Prostate gland (tissue), 2 donors: ENCODE data around the gene ADAP1. TPM values are rescaled to one million over a fixed set of nuclear protein-coding genes. Genes with fewer than 3 reads are reported as not detected.

Experiments used
- DNase-seq: peaks from one replicate; pipeline ENCODE4 v3.0.0-alpha.2; 2019; ENCODE audit warnings: low spot score
- H3K27ac ChIP-seq, 2 donors: fragments of 200-600 bp; sonication (generic); 2 replicates each; pipeline ENCODE4 v1.5.1; 2017 to 2019
- H3K27me3 ChIP-seq: fragments of 200-600 bp; sonication (generic); replicated peaks from 2 replicates; pipeline ENCODE4 v1.5.1; 2019; ENCODE audit not compliant: insufficient read depth
- H3K36me3 ChIP-seq, 2 donors: fragments of 200-600 bp; sonication (generic); 1 replicate in 1 of 2; 2 replicates in 1 of 2; pipeline versions ENCODE4 v1.5.1 to v1.8.1; 2017 to 2019
- H3K4me1 ChIP-seq: fragments of 200-600 bp; sonication (generic); replicated peaks from 2 replicates; pipeline ENCODE4 v1.5.1; 2019
- H3K4me3 ChIP-seq, 2 donors: fragments of 200-600 bp; sonication (generic); 2 replicates each; pipeline ENCODE4 v1.5.1; 2017 to 2019
- H3K9me3 ChIP-seq: fragments of 200-600 bp; sonication (generic); 2 replicates; pipeline ENCODE4 v1.5.1; 2017
- POLR2A ChIP-seq: fragments of 450-650 bp; IDR thresholded peaks from one replicate; pipeline ENCODE4 v1.6.1; 2016; ENCODE audit warnings: antibody characterized with exemption, mild to moderate bottlenecking
- POLR2AphosphoS5 ChIP-seq: sonication (generic); formaldehyde crosslinking; IDR thresholded peaks from one replicate; pipeline ENCODE4 v1.6.1; 2017; ENCODE audit warnings: antibody characterized with exemption
- WGBS: methylation state at CpG from one replicate; pipeline ENCODE4 v1.1.5; 2018; 5-methylcytosine and 5-hydroxymethylcytosine counted together
- intact Hi-C: fragments of 100-400 bp; cut with DNase I; formaldehyde crosslinking; loops from one replicate; pipeline ENCODE4 v1.14.2; 2022
- total RNA-seq, 2 donors: library from RNA; depleted of rRNA; stranded (reverse); fragments of >200 nt; gene quantifications; one replicate each; pipeline ENCODE4 v1.1.0, GENCODE V29; 2016
- TF ChIP-seq, protein P1 (sequence below), 4 experiments: fragments of 200-600 bp in 2 of 4; fragments of 450-650 bp in 2 of 4; sonication (generic) in 2 of 4; IDR thresholded peaks; 1 replicate in 3 of 4; 2 replicates in 1 of 4; pipeline ENCODE4 v1.5.1; 2016 to 2019; ENCODE audit warnings: antibody characterized with exemption in 4 of 4, mild to moderate bottlenecking in 2 of 4, moderate library complexity in 2 of 4

Gene ADAP1
- total RNA-seq, 2 donors from 2014 or later, result 5.9 to 8.3 TPM

DNA sequence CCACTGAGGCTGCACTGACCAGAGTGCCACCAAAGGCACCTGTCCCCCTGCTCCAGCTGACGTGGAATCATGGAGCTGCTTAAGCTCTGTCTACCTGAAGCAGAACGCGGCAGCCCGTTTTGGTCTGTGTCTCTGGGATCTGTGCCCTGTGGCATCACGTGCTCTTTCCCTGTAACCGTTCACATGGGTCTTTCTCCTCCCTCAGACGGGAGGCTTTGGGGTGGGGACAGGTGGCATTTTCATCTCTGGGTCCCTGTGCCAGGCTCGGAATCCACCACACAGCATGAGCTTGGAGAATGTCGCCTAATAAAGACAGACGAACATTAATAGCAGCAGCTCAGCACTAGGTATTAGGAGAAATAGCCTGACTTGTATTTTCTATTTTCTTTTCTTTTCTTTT, 1.6 kb upstream of the ADAP1 start:
- Histone ChIP-seq H3K36me3 (no peaks in the 10 kb centered on the region), H3K27me3 (no peaks in the 10 kb centered on the region), H3K27ac (no peak overlapping the region), H3K4me1 (peaks cover 8% of the 10 kb centered on the region), H3K4me3 (no peak overlapping the region), H3K9me3 (no peaks in the 10 kb centered on the region)
- no peak for DNase-seq
- intact Hi-C loops, result no loop called here
- 63% methylated on average over 10 of the region's 10 CpGs for WGBS
- TF ChIP-seq, protein P1, sequence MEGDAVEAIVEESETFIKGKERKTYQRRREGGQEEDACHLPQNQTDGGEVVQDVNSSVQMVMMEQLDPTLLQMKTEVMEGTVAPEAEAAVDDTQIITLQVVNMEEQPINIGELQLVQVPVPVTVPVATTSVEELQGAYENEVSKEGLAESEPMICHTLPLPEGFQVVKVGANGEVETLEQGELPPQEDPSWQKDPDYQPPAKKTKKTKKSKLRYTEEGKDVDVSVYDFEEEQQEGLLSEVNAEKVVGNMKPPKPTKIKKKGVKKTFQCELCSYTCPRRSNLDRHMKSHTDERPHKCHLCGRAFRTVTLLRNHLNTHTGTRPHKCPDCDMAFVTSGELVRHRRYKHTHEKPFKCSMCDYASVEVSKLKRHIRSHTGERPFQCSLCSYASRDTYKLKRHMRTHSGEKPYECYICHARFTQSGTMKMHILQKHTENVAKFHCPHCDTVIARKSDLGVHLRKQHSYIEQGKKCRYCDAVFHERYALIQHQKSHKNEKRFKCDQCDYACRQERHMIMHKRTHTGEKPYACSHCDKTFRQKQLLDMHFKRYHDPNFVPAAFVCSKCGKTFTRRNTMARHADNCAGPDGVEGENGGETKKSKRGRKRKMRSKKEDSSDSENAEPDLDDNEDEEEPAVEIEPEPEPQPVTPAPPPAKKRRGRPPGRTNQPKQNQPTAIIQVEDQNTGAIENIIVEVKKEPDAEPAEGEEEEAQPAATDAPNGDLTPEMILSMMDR (IDR thresholded peaks at IDR 0.05), result no peak
- TF ChIP-seq POLR2A (no peak), POLR2AphosphoS5 (no peak)

DNA sequence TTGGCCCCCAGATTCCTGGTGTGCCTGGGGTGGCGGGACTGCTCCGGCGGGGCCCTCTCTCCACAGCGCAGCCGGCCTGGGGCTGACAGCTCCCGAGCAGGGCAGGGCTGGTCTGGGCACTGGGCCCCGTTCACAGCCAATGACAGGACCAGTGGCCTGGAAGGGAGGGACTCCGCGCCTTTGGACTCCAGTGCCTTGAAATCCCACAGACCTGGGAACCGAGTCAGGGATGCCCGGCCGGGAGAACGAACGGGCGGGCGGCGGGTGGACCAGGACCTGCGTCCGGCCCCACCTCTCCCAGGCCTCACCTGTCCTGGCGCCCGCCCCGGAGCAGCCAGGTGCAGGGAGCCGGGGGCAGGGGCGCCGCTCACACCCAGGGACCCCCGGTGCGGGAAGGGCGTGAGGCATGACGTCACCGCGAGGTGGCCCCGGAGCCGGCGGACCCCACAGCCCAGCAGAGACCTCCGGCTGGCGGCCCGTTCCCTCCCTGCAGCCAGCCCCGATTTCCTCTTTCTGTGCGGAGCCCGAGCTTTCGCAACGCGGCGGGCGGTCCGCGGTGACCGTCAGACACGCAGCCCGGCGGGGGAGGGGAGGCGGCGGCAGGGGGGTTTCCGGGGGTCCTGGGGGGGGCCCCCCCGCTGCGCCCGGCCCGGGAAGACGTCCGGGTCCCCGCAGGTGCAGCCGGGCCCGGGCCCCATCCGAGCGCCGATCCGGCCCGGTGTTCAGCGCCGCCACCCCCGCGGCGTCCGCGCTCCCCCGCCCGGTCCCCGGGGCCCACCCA, 743 bp downstream of the ADAP1 start:
- peak; percentile 55 for DNase-seq
- TF ChIP-seq POLR2A (peak; percentile 21), POLR2AphosphoS5 (no peak)
- TF ChIP-seq, protein P1 (IDR thresholded peaks at IDR 0.05), result peak in 1 of 4 experiments; percentile 9
- H3K9me3 ChIP-seq, result no peaks in the 10 kb centered on the region
- H3K27me3 ChIP-seq, result no peaks in the 10 kb centered on the region
- 1% methylated on average over 31 of the region's 78 CpGs for WGBS
- no peak overlapping the region for H3K27ac ChIP-seq
- H3K4me1 ChIP-seq, result peaks cover 8% of the 10 kb centered on the region
- no peaks in the 10 kb centered on the region for H3K36me3 ChIP-seq
- H3K4me3 ChIP-seq, result peak overlapping the region; percentile 40 to 44
- intact Hi-C loops, result no loop called here

DNA sequence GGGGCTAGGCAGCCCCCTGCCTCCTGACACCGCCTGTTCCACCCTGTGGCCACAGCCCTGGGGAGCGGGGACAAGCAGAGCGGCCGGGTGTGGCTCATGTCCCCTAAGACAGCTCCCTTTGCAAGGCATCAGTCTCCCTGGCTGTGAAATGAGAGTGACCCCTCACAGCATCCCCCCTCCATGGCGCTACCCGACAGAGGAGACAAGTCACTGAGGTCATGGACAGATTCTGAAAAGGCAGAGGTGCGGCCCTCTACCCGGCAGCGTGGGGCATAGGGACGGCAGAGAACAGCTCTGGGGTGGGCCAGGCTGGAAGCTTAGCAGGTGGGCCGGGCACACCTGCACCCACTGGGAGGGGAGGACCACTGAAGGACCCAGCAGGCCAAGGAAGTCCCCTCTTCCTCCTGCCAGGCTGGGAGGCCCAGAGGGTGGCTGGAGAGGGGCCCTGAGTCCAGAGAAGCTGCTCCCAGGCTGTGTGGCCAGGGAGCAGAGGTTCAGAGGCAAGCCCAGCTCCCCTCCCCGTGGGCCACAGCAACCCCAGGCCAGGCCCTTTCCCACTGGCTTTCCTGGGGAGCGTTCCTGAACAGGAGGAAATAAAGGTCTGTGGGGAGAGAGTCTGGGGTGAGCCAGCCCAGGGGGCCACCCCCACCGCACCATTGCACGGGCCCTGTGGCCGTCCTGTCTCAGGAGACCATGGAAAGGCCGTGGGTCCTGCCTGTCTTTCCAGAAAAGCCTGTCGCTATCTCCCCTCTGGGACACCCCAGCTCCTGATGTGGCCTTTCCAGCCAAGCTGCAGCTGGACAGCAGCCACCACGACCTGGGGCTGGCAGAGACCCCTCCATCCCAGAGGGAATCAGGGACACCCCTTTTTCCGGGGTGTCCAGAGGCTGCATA, 1.7 kb downstream of the ADAP1 start:
- H3K27ac ChIP-seq, result no peak overlapping the region
- H3K27me3 ChIP-seq, result no peaks in the 10 kb centered on the region
- H3K4me3 ChIP-seq, result peak overlapping the region in 1 of 2 donors; percentile 40
- H3K4me1 ChIP-seq, result peaks cover 8% of the 10 kb centered on the region
- no peaks in the 10 kb centered on the region for H3K9me3 ChIP-seq
- no peaks in the 10 kb centered on the region for H3K36me3 ChIP-seq
- WGBS, result 82% methylated on average over 19 of the region's 20 CpGs
- no peak for DNase-seq
- intact Hi-C loops, result no loop called here
- TF ChIP-seq, protein P1 (IDR thresholded peaks at IDR 0.05), result no peak
- TF ChIP-seq POLR2AphosphoS5 (no peak), POLR2A (no peak)

DNA sequence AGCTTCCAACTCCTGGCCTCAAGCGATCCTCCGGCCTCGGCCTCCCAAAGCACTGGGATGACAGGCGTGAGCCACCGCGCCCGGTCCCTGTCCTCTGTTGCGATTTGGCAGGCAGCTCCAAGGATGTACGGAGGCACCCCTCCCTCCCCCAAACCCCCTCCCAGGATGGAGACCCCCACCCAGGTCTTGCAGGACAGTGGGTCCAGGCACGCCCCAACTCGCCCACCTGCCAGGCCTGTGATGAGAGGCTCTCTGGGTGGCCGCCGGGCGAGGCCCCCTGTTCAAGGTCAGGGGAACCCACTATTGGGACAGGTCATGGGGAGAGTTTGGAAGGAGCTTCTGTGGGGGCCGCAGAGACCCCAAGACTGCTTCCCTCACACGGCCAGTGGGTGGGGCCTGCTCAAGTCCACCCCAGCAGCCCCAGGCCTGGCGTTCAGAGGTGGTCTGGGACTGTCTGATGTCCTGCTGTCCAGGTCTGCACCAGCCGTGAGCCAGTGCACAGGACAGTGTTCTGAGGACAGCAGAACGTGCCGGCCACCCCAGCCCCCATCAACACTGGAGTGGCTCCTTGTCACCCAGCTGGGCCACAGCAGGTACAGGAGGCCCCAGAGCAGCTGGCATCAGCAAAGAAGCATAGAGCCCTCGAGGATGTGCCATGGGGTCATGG, 2.5 kb downstream of the ADAP1 start:
- peaks cover 8% of the 10 kb centered on the region for H3K4me1 ChIP-seq
- TF ChIP-seq, protein P1 (IDR thresholded peaks at IDR 0.05), result no peak
- TF ChIP-seq POLR2AphosphoS5, result no peak
- TF ChIP-seq POLR2A, result no peak
- H3K36me3 ChIP-seq, result no peaks in the 10 kb centered on the region
- WGBS, result 90% methylated on average over 21 of the region's 21 CpGs
- no peaks in the 10 kb centered on the region for H3K27me3 ChIP-seq
- no peak overlapping the region for H3K27ac ChIP-seq
- DNase-seq, result no peak
- H3K9me3 ChIP-seq, result no peaks in the 10 kb centered on the region
- intact Hi-C loops, result no loop called here
- H3K4me3 ChIP-seq, result no peak overlapping the region
